Astrocyte (in vitro differentiated cells and primary cell): Measurements from ENCODE around the gene STX7.

Experiments used
- EZH2 ChIP-seq: IDR thresholded peaks from 2 replicates; pipeline ENCODE4 v1.6.1; 2012; ENCODE audit warnings: mild to moderate bottlenecking, low read length, inconsistent platforms; ENCODE audit not compliant: insufficient read depth
- TF ChIP-seq, protein P1 (sequence below): IDR thresholded peaks from 2 replicates; pipeline ENCODE4 v1.5.1; 2011; ENCODE audit warnings: low read depth, mild to moderate bottlenecking, inconsistent platforms, low read length, moderate library complexity; ENCODE audit not compliant: insufficient read depth

DNA sequence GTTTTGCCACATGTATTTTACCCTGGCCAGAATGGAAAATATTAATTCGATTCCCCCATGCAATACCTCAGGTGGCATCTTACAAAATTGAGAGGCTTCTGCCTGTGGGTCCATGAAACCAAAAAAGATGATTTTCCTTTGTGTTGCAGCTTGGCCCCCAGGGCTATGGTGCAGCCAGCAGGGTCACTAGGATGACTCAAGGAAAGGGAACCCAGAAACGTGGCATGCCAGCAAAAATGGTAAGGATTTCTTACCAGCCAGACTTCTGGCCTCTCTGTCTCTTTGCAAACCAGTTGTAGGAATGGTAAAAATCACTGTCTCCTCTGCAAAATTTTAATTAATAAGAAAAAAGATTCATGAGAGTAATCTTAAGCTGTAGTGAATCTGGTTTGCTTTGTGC lies 13.5 kb upstream of the STX7 start:
- TF ChIP-seq, protein P1, sequence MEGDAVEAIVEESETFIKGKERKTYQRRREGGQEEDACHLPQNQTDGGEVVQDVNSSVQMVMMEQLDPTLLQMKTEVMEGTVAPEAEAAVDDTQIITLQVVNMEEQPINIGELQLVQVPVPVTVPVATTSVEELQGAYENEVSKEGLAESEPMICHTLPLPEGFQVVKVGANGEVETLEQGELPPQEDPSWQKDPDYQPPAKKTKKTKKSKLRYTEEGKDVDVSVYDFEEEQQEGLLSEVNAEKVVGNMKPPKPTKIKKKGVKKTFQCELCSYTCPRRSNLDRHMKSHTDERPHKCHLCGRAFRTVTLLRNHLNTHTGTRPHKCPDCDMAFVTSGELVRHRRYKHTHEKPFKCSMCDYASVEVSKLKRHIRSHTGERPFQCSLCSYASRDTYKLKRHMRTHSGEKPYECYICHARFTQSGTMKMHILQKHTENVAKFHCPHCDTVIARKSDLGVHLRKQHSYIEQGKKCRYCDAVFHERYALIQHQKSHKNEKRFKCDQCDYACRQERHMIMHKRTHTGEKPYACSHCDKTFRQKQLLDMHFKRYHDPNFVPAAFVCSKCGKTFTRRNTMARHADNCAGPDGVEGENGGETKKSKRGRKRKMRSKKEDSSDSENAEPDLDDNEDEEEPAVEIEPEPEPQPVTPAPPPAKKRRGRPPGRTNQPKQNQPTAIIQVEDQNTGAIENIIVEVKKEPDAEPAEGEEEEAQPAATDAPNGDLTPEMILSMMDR: no peak
- TF ChIP-seq EZH2: no peak
